Measurements from ENCODE around the gene PISD. TPM values are rescaled to one million over a fixed set of nuclear protein-coding genes. Genes with fewer than 3 reads are reported as not detected.
"Not testable (repeated sequence)": the region's sequence is repeated elsewhere in the genome, so short reads cannot be mapped to it uniquely, and the experiment has no call there.

The PISD gene
- total RNA-seq = 10 to 100 TPM; 33.9 to 35.9 TPM

DNA sequence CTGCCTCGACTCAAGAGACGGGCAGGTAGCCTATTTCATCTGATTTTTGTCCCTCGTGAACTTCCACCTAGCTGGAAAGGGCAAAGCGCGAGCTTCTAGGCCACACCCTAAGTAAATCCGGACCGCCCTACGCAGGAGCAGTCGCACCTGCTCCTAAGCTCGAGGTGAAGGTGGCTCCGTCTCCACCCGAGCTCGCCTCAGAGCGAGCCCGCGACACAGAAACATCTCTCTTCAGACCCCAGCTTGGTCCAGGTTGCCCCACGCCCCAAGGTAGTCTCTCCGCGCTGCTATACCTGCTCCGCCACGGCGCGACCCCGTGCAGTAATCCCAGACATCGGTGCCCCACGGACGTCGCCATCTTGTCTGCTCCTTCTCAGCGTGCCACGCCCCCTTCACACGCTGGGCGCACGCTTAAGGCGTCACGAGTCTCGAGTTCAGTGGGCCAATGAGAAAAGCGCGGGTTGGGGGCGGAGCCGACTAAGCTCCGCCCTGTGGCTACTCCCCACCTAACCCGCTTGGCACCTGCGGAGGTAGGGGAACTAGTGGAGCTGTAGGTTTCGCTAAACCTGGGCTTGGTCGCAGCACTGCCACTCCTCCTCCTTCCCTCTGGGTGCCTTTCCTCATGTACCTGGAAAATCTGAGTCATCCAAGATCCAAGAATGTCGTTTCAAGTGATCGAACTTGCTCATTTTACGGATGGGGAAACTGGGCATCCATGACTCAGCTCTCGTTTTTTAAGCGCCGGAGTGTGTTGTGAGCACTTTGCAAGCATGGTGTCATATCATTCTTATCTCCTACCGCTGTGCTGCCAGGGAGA is at the start of gene PISD:
Gene PISD, minus strand, starts transcription at position 365 of the 817 bp plus-strand sequence. Its CDS starts 7 bp downstream, at position 358.
- peak; percentile 98 for DNase-seq
- peak within 1 kb of the TSS; percentile 88 for H3K27ac Mint-ChIP-seq
- ChIA-PET POLR2A (interaction anchor here (0.6 to 3.8 kb wide), 14 partner anchors 10 to 605 kb away, joined by 3 to 20 read pairs (median 4); partner anchors contain the start of gene DEPDC5), CTCF (interaction anchor here (0.8 to 2.0 kb wide), 12 partner anchors 8 to 420 kb away, joined by 3 to 11 read pairs (median 4); partner anchors contain the start of gene DEPDC5)
- H3K36me3 Mint-ChIP-seq (ENCODE audit: low read depth) = no peaks in the 10 kb centered on the region
- peaks cover 27% of the 10 kb centered on the region for H3K4me1 Mint-ChIP-seq (ENCODE audit: low read depth)
- H3K9me3 Mint-ChIP-seq = no peaks in the 10 kb centered on the region
- intact Hi-C loops (cut with micrococcal nuclease) = loop anchor here (5.0 to 10.0 kb wide), 2 partner anchors 90 to 163 kb away; partner anchors contain the start of genes DEPDC5 and PRR14L
- H3K27me3 Mint-ChIP-seq = no peaks in the 10 kb centered on the region
- TF ChIP-seq CTCF (IDR thresholded peaks at IDR 0.05) = no peak
- peak; percentile 92 for ATAC-seq
- peak within 1 kb of the TSS; percentile 82 for H3K4me3 Mint-ChIP-seq

DNA sequence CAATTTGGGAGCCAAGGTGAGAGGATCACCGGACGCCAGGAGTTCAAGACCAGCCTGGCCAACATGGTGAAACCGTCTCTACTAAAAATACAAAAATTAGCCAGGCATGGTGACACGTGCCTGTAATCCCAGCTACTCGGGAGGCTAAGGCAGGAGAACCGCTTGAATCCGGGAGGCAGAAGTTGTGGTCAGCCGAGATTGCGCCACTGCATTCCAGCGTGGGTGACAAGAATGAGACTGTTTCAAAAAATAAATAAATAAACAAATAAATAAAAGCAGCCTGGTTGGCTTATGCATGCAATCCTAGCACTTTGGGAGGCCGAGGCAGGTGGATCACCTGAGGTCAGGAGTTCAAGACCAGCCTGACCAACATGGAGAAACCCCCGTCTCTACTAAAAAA is 49.2 kb upstream of the PISD start:
- H3K4me3 Mint-ChIP-seq; H3K27me3 Mint-ChIP-seq; H3K27ac Mint-ChIP-seq; ATAC-seq; intact Hi-C loops (cut with micrococcal nuclease); DNase-seq; POLR2A ChIA-PET; H3K9me3 Mint-ChIP-seq; H3K4me1 Mint-ChIP-seq (ENCODE audit: low read depth): not testable (repeated sequence)
- CTCF ChIA-PET = interaction anchor here (0.8 kb wide), 1 partner anchor 46 kb away, joined by 4 read pairs; no protein-coding TSS in a partner anchor
- H3K36me3 Mint-ChIP-seq (ENCODE audit: low read depth) = peaks cover 33% of the 10 kb centered on the region

- Mint-ChIP-seq H3K36me3 (ENCODE audit: low read depth) (peaks cover 20% of the 10 kb centered on the region), H3K27ac (no peak overlapping the region), H3K9me3 (no peaks in the 10 kb centered on the region), H3K4me3 (no peak overlapping the region), H3K27me3 (no peaks in the 10 kb centered on the region), H3K4me1 (ENCODE audit: low read depth) (no peaks in the 10 kb centered on the region)
- POLR2A ChIA-PET = interaction anchor here (0.6 to 0.7 kb wide), 3 partner anchors 76 to 232 kb away, joined by 3 to 5 read pairs (median 4); no protein-coding TSS in a partner anchor
- ATAC-seq = no peak
- CTCF ChIA-PET = interaction anchor here (1.5 kb wide), 1 partner anchor 24 kb away, joined by 4 read pairs; no protein-coding TSS in a partner anchor
- intact Hi-C loops (cut with micrococcal nuclease) = no loop called here
- no peak for DNase-seq
- no peak for TF ChIP-seq CTCF (IDR thresholded peaks at IDR 0.05)
These were observed 45.5 kb upstream of the PISD start for GRCh38 chr22:31707519-31707918.

- intact Hi-C loops (cut with micrococcal nuclease) = no loop called here
- ChIA-PET POLR2A (interaction anchor here (1.1 to 1.2 kb wide), 2 partner anchors 46 to 133 kb away, joined by 3 to 4 read pairs; no protein-coding TSS in a partner anchor), CTCF (interaction anchor here (1.0 to 1.2 kb wide), 2 partner anchors 11 to 30 kb away, joined by 3 read pairs; no protein-coding TSS in a partner anchor)
- Mint-ChIP-seq H3K27ac (peak overlapping the region; percentile 3), H3K36me3 (ENCODE audit: low read depth) (peaks cover 34% of the 10 kb centered on the region), H3K4me3 (no peak overlapping the region), H3K9me3 (no peaks in the 10 kb centered on the region), H3K27me3 (no peaks in the 10 kb centered on the region), H3K4me1 (ENCODE audit: low read depth) (peaks cover 19% of the 10 kb centered on the region)
- DNase-seq (no peak), ATAC-seq (no peak)
- TF ChIP-seq CTCF (IDR thresholded peaks at IDR 0.05) = no peak
These were observed 33.4 kb upstream of the PISD start for GRCh38 chr22:31695423-31695822.

GRCh38 chr22:31694046-31694445 is 32.0 kb upstream of the PISD start:
- POLR2A ChIA-PET = interaction anchor here (1.2 kb wide), 1 partner anchor 47 kb away, joined by 3 read pairs; no protein-coding TSS in a partner anchor
- Mint-ChIP-seq H3K36me3 (ENCODE audit: low read depth) (peaks cover 33% of the 10 kb centered on the region), H3K4me1 (ENCODE audit: low read depth) (peaks cover 19% of the 10 kb centered on the region)
- ATAC-seq; CTCF ChIA-PET; DNase-seq; H3K4me3 Mint-ChIP-seq; intact Hi-C loops (cut with micrococcal nuclease); H3K27ac Mint-ChIP-seq; H3K9me3 Mint-ChIP-seq; H3K27me3 Mint-ChIP-seq: not testable (repeated sequence)
